ENCODE data around the gene LMAN1L. TPM values are rescaled to one million over a fixed set of nuclear protein-coding genes. Genes with fewer than 3 reads are reported as not detected.
A peak's percentile ranks its signal among the peaks of the same experiment; 100 is the strongest.

The LMAN1L gene
- total RNA-seq: under 1 TPM in 1 of 4 donors, not detected in 3; 0.42 TPM

- no peaks in the 10 kb centered on the region for H3K36me3 ChIP-seq
Measured at GRCh38 chr15:74812533-74812932, at the start of gene LMAN1L. Gene LMAN1L, plus strand, starts transcription at chr15:74812835. Its CDS starts 20 bp downstream, at chr15:74812855.

GRCh38 chr15:74763416-74763815 is 49.2 kb upstream of the LMAN1L start:
- WGBS, 2 donors: 82 to 85% methylated on average over 4 to 15 of the region's 15 CpGs
- no peak for DNase-seq (ENCODE audit: low spot score in 2 of 2)
- Histone ChIP-seq H3K9me3 (no peaks in the 10 kb centered on the region), H3K4me1 (peaks cover 0 to under 1% (median 0%) of the 10 kb centered on the region in 4 donors), H3K27ac (no peak overlapping the region), H3K36me3 (no peaks in the 10 kb centered on the region), H3K27me3 (peaks cover 0 to 21% of the 10 kb centered on the region in 2 donors), H3K4me3 (no peak overlapping the region)
- TF ChIP-seq EP300 (IDR thresholded peaks at IDR 0.05): no peak
- TF ChIP-seq POLR2A (IDR thresholded peaks at IDR 0.05): no peak
- TF ChIP-seq CTCF (IDR thresholded peaks at IDR 0.05): no peak

More at GRCh38 chr15:74812533-74812932, at the start of gene LMAN1L:
- Histone ChIP-seq H3K4me1 (peaks cover 0 to 3% (median 0%) of the 10 kb centered on the region in 4 donors), H3K4me3 (no peak within 1 kb of the TSS), H3K27ac (no peak within 1 kb of the TSS), H3K27me3 (peaks cover 0 to 3% of the 10 kb centered on the region in 2 donors), H3K9me3 (no peaks in the 10 kb centered on the region)
- DNase-seq (ENCODE audit: low spot score in 2 of 2): no peak
- TF ChIP-seq CTCF (IDR thresholded peaks at IDR 0.05): no peak
- TF ChIP-seq POLR2A (IDR thresholded peaks at IDR 0.05): no peak
- TF ChIP-seq EP300 (IDR thresholded peaks at IDR 0.05): no peak
- WGBS, 2 donors: 76% methylated on average over 12 of the region's 12 CpGs

- WGBS, 2 donors: 78 to 80% methylated on average over 13 to 14 of the region's 14 CpGs
- Histone ChIP-seq H3K9me3 (no peaks in the 10 kb centered on the region), H3K4me3 (no peak overlapping the region), H3K27me3 (peaks cover 0 to 14% of the 10 kb centered on the region in 2 donors), H3K4me1 (peaks cover 0 to 21% (median 6%) of the 10 kb centered on the region in 4 donors), H3K27ac (no peak overlapping the region), H3K36me3 (no peaks in the 10 kb centered on the region)
- no peak for TF ChIP-seq CTCF (IDR thresholded peaks at IDR 0.05)
- no peak for TF ChIP-seq EP300 (IDR thresholded peaks at IDR 0.05)
- TF ChIP-seq POLR2A (IDR thresholded peaks at IDR 0.05): no peak
- no peak for DNase-seq (ENCODE audit: low spot score in 2 of 2)
Measured at GRCh38 chr15:74767167-74768098, 45.2 kb upstream of the LMAN1L start.

- H3K4me3 ChIP-seq: peak overlapping the region in 1 of 4 donors; percentile 19
- H3K27ac ChIP-seq: no peak overlapping the region
- H3K27me3 ChIP-seq: peaks cover 0 to 7% of the 10 kb centered on the region in 2 donors
- 29 to 30% methylated on average over 15 of the region's 15 CpGs for WGBS, 2 donors
- DNase-seq (ENCODE audit: low spot score in 2 of 2): no peak
- no peak for TF ChIP-seq EP300 (IDR thresholded peaks at IDR 0.05)
- no peak for TF ChIP-seq POLR2A (IDR thresholded peaks at IDR 0.05)
- TF ChIP-seq CTCF (IDR thresholded peaks at IDR 0.05): no peak
- H3K4me1 ChIP-seq: peaks cover 0 to 23% (median 7%) of the 10 kb centered on the region in 4 donors
- H3K9me3 ChIP-seq: no peaks in the 10 kb centered on the region
- no peaks in the 10 kb centered on the region for H3K36me3 ChIP-seq
Measured at GRCh38 chr15:74768099-74768770, 44.4 kb upstream of the LMAN1L start.

All from tibial nerve (tissue), 4 donors.